Fibroblast of lung (primary cell): Measurements from ENCODE around the gene IBA57. TPM values are rescaled to one million over a fixed set of nuclear protein-coding genes. Genes with fewer than 3 reads are reported as not detected.

Source experiments
- DNase-seq, 2 donors: peaks; one replicate each; pipeline versions ENCODE4 v3.0.0 to v3.0.0-alpha.2; 2010; ENCODE audit warnings: low read depth in 2 of 2
- H2AFZ ChIP-seq: 2 replicates; pipeline ENCODE4 v1.5.1; 2012; ENCODE audit warnings: low read length, control low read depth, inconsistent platforms
- H3K27ac ChIP-seq: 2 replicates; pipeline ENCODE4 v1.5.1; 2011; ENCODE audit warnings: low read length, control low read depth; ENCODE audit not compliant: insufficient read depth
- H3K27me3 ChIP-seq: 2 replicates; pipeline ENCODE4 v1.5.1; 2011; ENCODE audit warnings: mild to moderate bottlenecking, low read length; ENCODE audit not compliant: control insufficient read depth, insufficient read depth
- H3K36me3 ChIP-seq: 2 replicates; pipeline ENCODE4 v1.5.1; 2011; ENCODE audit warnings: low read length; ENCODE audit not compliant: control insufficient read depth, insufficient read depth
- H3K4me1 ChIP-seq: 2 replicates; pipeline ENCODE4 v1.5.1; 2011; ENCODE audit warnings: low read length; ENCODE audit not compliant: control insufficient read depth, insufficient read depth; ENCODE audit errors: extremely low read depth
- H3K4me2 ChIP-seq: 2 replicates; pipeline ENCODE4 v1.5.1; 2011; ENCODE audit warnings: low read length, control low read depth; ENCODE audit not compliant: insufficient read depth; ENCODE audit errors: extremely low read depth
- H3K4me3 ChIP-seq, 4 experiments: fragments of 200-600 bp in 1 of 4; sonication (generic) in 1 of 4; replicated peaks in 1 of 4; 2 replicates each; pipeline ENCODE4 v1.5.1; 2011 to 2016; ENCODE audit warnings: low read length in 4 of 4, low read depth in 3 of 4, mild to moderate bottlenecking in 3 of 4, control low read depth in 2 of 4, inconsistent platforms in 1 of 4, mixed read lengths in 1 of 4; ENCODE audit not compliant: insufficient read depth in 1 of 4; ENCODE audit errors: control extremely low read depth in 1 of 4
- H3K79me2 ChIP-seq: 2 replicates; pipeline ENCODE4 v1.5.1; 2012; ENCODE audit warnings: mild to moderate bottlenecking, low read length, inconsistent platforms; ENCODE audit not compliant: control insufficient read depth, insufficient read depth
- H3K9ac ChIP-seq: 2 replicates; pipeline ENCODE4 v1.5.1; 2011; ENCODE audit warnings: mild to moderate bottlenecking, low read length, control low read depth; ENCODE audit not compliant: insufficient read depth
- H3K9me3 ChIP-seq: 2 replicates; pipeline ENCODE4 v1.5.1; 2012; ENCODE audit warnings: low read depth, low read length; ENCODE audit not compliant: control insufficient read depth, insufficient read depth
- H4K20me1 ChIP-seq: 2 replicates; pipeline ENCODE4 v1.5.1; 2011; ENCODE audit warnings: low read length; ENCODE audit not compliant: control insufficient read depth, insufficient read depth; ENCODE audit errors: extremely low read depth
- CTCF ChIP-seq, 2 donors: IDR thresholded peaks in 1 of 2; conservative IDR thresholded peaks in 1 of 2; 1 replicate in 1 of 2; 2 replicates in 1 of 2; pipeline ENCODE4 v1.5.1; 2011 to 2012; ENCODE audit warnings: low read length in 2 of 2, control low read depth in 1 of 2, inconsistent platforms in 1 of 2, low read depth in 1 of 2, mild to moderate bottlenecking in 1 of 2
- EZH2 ChIP-seq: IDR thresholded peaks from 2 replicates; pipeline ENCODE4 v1.5.1; 2012; ENCODE audit warnings: low read length, control low read depth, mild to moderate bottlenecking; ENCODE audit errors: missing control alignments
- polyA plus RNA-seq, 2 donors: library from polyadenylated mRNA; depleted of rRNA in 1 of 2; stranded (reverse) in 1 of 2; unstranded in 1 of 2; fragments of >200 nt; gene quantifications; 2 replicates each; pipeline ENCODE4 v1.2.1, GENCODE V29; 2011 to 2012; ENCODE audit warnings: missing spikeins in 1 of 2
- total RNA-seq: library from RNA; depleted of rRNA; stranded (reverse); fragments of >200 nt; gene quantifications from 2 replicates; pipeline ENCODE4 v1.2.1, GENCODE V29; 2014

Gene IBA57
- total and polyA plus RNA-seq, 2 donors (not counting 1 experiment from before 2014, with no cell fraction given), result 1.4 to 3.8 TPM

- TF ChIP-seq EZH2 (no peak), CTCF (conservative IDR thresholded peaks at IDR 0.05 in 1 of 2, IDR thresholded peaks at IDR 0.05 in 1 of 2; ENCODE audit: low read depth in 1 of 2, low read length in 2 of 2) (no peak)
- Histone ChIP-seq H3K79me2 (no peaks in the 10 kb centered on the region), H3K4me3 (no peak overlapping the region), H3K4me1 (no peaks in the 10 kb centered on the region), H3K9ac (no peak overlapping the region), H3K27me3 (peaks cover 12% of the 10 kb centered on the region), H2AFZ (no peak overlapping the region), H3K4me2 (no peak overlapping the region), H3K27ac (no peak overlapping the region), H3K9me3 (no peaks in the 10 kb centered on the region), H3K36me3 (no peaks in the 10 kb centered on the region), H4K20me1 (no peaks in the 10 kb centered on the region)
- DNase-seq, result no peak
Observed at GRCh38 chr1:228134591-228134990, 31.0 kb upstream of the IBA57 start.

- H3K9ac ChIP-seq, result no peak overlapping the region
- H3K9me3 ChIP-seq, result no peaks in the 10 kb centered on the region
- H3K79me2 ChIP-seq, result peaks cover 17% of the 10 kb centered on the region
- H2AFZ ChIP-seq, result no peak overlapping the region
- no peak overlapping the region for H3K27ac ChIP-seq
- DNase-seq, result no peak
- no peak overlapping the region for H3K4me3 ChIP-seq
- no peak overlapping the region for H3K4me2 ChIP-seq
- peaks cover 12% of the 10 kb centered on the region for H3K27me3 ChIP-seq
- peaks cover 8% of the 10 kb centered on the region for H3K4me1 ChIP-seq
- no peaks in the 10 kb centered on the region for H4K20me1 ChIP-seq
- peaks cover 1% of the 10 kb centered on the region for H3K36me3 ChIP-seq
- TF ChIP-seq CTCF (conservative IDR thresholded peaks at IDR 0.05 in 1 of 2, IDR thresholded peaks at IDR 0.05 in 1 of 2; ENCODE audit: low read depth in 1 of 2, low read length in 2 of 2) (no peak), EZH2 (no peak)
Observed at GRCh38 chr1:228136901-228137300, 28.7 kb upstream of the IBA57 start.

- peak overlapping the region; percentile 98 for H3K27ac ChIP-seq
- peak overlapping the region; percentile 5 for H3K9ac ChIP-seq
- H3K9me3 ChIP-seq, result no peaks in the 10 kb centered on the region
- H3K79me2 ChIP-seq, result peaks cover 43% of the 10 kb centered on the region
- DNase-seq, result no peak
- H3K36me3 ChIP-seq, result peaks cover 4% of the 10 kb centered on the region
- H3K4me1 ChIP-seq, result peaks cover 13% of the 10 kb centered on the region
- peaks cover 12% of the 10 kb centered on the region for H3K27me3 ChIP-seq
- H4K20me1 ChIP-seq, result no peaks in the 10 kb centered on the region
- TF ChIP-seq EZH2, result no peak
- H3K4me3 ChIP-seq, result peak overlapping the region; percentile 40 to 95 (median 66)
- H2AFZ ChIP-seq, result peak overlapping the region; percentile 56
- peak overlapping the region; percentile 80 for H3K4me2 ChIP-seq
Observed at GRCh38 chr1:228139406-228139930, 26.1 kb upstream of the IBA57 start.
